ENCODE results near the gene KLRF2. TPM values are rescaled to one million over a fixed set of nuclear protein-coding genes. Genes with fewer than 3 reads are reported as not detected.

KLRF2 gene
- polyA plus RNA-seq, 1 of the 3 experiments (the other 2 are of a cell fraction): not detected

DNA sequence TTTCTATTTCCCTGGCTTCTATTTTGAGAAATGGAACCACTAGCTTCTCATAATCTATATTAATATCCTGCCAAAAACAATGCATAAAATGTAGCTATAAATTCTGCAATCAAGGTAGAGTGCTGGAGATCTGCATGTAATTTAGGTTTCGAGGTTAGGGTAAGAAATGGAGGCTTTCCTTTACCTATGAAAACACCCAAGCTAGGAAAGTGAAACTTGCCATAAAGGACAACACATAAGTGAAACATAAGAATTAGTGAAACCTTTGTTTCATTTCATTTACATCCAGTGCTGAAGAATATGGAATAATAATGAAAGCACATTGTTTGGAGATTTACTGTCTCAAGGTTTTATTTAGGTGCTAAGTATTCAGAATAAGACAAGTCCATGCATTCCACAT is 41.1 kb downstream of the KLRF2 start:
- DNase-seq: no peak
- H3K9ac ChIP-seq: no peak overlapping the region
- no peaks in the 10 kb centered on the region for H3K9me3 ChIP-seq
- no peak overlapping the region for H3K4me3 ChIP-seq (ENCODE audit: low read depth in 2 of 2, low read length in 1 of 2)
- H3K4me2 ChIP-seq: no peak overlapping the region
- no peak overlapping the region for H3K27ac ChIP-seq (ENCODE audit: low read depth in 2 of 2, low read length in 1 of 2)
- 6% methylated on average over 1 of the region's 1 CpG for WGBS (ENCODE audit: low lambda C conversion rate)
- ChIA-PET POLR2A (no interaction called here), CTCF (interaction anchor here (0.7 kb wide), 1 partner anchor 172 kb away, joined by 3 read pairs; no protein-coding TSS in a partner anchor)
- H3K27me3 ChIP-seq (ENCODE audit: insufficient read depth): no peaks in the 10 kb centered on the region
- H3K79me2 ChIP-seq (ENCODE audit: insufficient read depth): no peaks in the 10 kb centered on the region
- H4K20me1 ChIP-seq (ENCODE audit: insufficient read depth): no peaks in the 10 kb centered on the region
- TF ChIP-seq, protein P1, sequence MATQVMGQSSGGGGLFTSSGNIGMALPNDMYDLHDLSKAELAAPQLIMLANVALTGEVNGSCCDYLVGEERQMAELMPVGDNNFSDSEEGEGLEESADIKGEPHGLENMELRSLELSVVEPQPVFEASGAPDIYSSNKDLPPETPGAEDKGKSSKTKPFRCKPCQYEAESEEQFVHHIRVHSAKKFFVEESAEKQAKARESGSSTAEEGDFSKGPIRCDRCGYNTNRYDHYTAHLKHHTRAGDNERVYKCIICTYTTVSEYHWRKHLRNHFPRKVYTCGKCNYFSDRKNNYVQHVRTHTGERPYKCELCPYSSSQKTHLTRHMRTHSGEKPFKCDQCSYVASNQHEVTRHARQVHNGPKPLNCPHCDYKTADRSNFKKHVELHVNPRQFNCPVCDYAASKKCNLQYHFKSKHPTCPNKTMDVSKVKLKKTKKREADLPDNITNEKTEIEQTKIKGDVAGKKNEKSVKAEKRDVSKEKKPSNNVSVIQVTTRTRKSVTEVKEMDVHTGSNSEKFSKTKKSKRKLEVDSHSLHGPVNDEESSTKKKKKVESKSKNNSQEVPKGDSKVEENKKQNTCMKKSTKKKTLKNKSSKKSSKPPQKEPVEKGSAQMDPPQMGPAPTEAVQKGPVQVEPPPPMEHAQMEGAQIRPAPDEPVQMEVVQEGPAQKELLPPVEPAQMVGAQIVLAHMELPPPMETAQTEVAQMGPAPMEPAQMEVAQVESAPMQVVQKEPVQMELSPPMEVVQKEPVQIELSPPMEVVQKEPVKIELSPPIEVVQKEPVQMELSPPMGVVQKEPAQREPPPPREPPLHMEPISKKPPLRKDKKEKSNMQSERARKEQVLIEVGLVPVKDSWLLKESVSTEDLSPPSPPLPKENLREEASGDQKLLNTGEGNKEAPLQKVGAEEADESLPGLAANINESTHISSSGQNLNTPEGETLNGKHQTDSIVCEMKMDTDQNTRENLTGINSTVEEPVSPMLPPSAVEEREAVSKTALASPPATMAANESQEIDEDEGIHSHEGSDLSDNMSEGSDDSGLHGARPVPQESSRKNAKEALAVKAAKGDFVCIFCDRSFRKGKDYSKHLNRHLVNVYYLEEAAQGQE (IDR thresholded peaks at IDR 0.05; ENCODE audit: low read depth, low read length): no peak
- TF ChIP-seq CHD2 (IDR thresholded peaks at IDR 0.05; ENCODE audit: low read length, partially characterized antibody) (no peak), FOXM1 (IDR thresholded peaks at IDR 0.05; ENCODE audit: low read depth) (no peak), EZH2phosphoT487 (IDR thresholded peaks at IDR 0.05; ENCODE audit: borderline replicate concordance, low read depth) (no peak), MEF2A (IDR thresholded peaks at IDR 0.05; ENCODE audit: borderline replicate concordance, low read depth) (no peak), TAF1 (IDR thresholded peaks at IDR 0.05; ENCODE audit: borderline replicate concordance, low read depth, low read length) (no peak), EP300 (IDR thresholded peaks at IDR 0.05; ENCODE audit: borderline replicate concordance in 1 of 2, low read depth in 1 of 2, low read length in 1 of 2) (no peak), NFIC (IDR thresholded peaks at IDR 0.05; ENCODE audit: borderline replicate concordance) (no peak), MXI1 (IDR thresholded peaks at IDR 0.05; ENCODE audit: low read depth, low read length) (no peak), TCF12 (IDR thresholded peaks at IDR 0.05) (no peak), TEAD4 (IDR thresholded peaks at IDR 0.05; ENCODE audit: borderline replicate concordance, insufficient read depth) (no peak), SMC3 (IDR thresholded peaks at IDR 0.05; ENCODE audit: low read depth, low read length) (no peak), RXRA (IDR thresholded peaks at IDR 0.05; ENCODE audit: borderline replicate concordance, low read depth) (no peak), NRF1 (IDR thresholded peaks at IDR 0.05; ENCODE audit: low read depth, low read length) (no peak), FOSL2 (IDR thresholded peaks at IDR 0.05; ENCODE audit: borderline replicate concordance, low read depth) (no peak), SIN3A (IDR thresholded peaks at IDR 0.05; ENCODE audit: borderline replicate concordance, low read depth, low read length) (no peak)
- TF ChIP-seq, protein P2, sequence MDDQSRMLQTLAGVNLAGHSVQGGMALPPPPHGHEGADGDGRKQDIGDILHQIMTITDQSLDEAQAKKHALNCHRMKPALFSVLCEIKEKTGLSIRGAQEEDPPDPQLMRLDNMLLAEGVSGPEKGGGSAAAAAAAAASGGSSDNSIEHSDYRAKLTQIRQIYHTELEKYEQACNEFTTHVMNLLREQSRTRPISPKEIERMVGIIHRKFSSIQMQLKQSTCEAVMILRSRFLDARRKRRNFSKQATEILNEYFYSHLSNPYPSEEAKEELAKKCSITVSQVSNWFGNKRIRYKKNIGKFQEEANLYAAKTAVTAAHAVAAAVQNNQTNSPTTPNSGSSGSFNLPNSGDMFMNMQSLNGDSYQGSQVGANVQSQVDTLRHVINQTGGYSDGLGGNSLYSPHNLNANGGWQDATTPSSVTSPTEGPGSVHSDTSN (IDR thresholded peaks at IDR 0.05): no peak
- TF ChIP-seq, protein P3, sequence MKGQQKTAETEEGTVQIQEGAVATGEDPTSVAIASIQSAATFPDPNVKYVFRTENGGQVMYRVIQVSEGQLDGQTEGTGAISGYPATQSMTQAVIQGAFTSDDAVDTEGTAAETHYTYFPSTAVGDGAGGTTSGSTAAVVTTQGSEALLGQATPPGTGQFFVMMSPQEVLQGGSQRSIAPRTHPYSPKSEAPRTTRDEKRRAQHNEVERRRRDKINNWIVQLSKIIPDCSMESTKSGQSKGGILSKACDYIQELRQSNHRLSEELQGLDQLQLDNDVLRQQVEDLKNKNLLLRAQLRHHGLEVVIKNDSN (IDR thresholded peaks at IDR 0.05; ENCODE audit: borderline replicate concordance, low read depth): no peak
- TF ChIP-seq, protein P4, sequence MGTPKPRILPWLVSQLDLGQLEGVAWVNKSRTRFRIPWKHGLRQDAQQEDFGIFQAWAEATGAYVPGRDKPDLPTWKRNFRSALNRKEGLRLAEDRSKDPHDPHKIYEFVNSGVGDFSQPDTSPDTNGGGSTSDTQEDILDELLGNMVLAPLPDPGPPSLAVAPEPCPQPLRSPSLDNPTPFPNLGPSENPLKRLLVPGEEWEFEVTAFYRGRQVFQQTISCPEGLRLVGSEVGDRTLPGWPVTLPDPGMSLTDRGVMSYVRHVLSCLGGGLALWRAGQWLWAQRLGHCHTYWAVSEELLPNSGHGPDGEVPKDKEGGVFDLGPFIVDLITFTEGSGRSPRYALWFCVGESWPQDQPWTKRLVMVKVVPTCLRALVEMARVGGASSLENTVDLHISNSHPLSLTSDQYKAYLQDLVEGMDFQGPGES (IDR thresholded peaks at IDR 0.05; ENCODE audit: low read depth, low read length): no peak
- TF ChIP-seq, protein P5, sequence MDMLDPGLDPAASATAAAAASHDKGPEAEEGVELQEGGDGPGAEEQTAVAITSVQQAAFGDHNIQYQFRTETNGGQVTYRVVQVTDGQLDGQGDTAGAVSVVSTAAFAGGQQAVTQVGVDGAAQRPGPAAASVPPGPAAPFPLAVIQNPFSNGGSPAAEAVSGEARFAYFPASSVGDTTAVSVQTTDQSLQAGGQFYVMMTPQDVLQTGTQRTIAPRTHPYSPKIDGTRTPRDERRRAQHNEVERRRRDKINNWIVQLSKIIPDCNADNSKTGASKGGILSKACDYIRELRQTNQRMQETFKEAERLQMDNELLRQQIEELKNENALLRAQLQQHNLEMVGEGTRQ (IDR thresholded peaks at IDR 0.05; ENCODE audit: borderline replicate concordance, low read depth, low read length): no peak
- no peaks in the 10 kb centered on the region; a peak in 1 of 4 replicates for H3K4me1 ChIP-seq (ENCODE audit: control insufficient read depth in 1 of 2, insufficient read depth in 2 of 2, low read depth in 1 of 2, low read length in 1 of 2)
- H2AFZ ChIP-seq (ENCODE audit: low read depth): no peak overlapping the region
- H3K36me3 ChIP-seq (replicated peaks in 1 of 2; ENCODE audit: control insufficient read depth in 1 of 2, insufficient read depth in 2 of 2, low read length in 1 of 2): no peaks in the 10 kb centered on the region
- no peaks in the 10 kb centered on the region for H3K9me2 ChIP-seq
- no peaks in the 10 kb centered on the region for H3F3A ChIP-seq (replicated peaks; ENCODE audit: insufficient read depth)

Data from SK-N-SH (cell line).